GM12891 (cell line): ENCODE measurements around the gene ARHGEF19.
"Not testable (repeated sequence)": the region's sequence is repeated elsewhere in the genome, so short reads cannot be mapped to it uniquely, and the experiment has no call there.

Experiments used
- PAX5 ChIP-seq: IDR thresholded peaks from 2 replicates; pipeline ENCODE4 v1.6.1; 2011; ENCODE audit warnings: low read length, moderate library complexity, mild to moderate bottlenecking; ENCODE audit not compliant: insufficient read depth, severe bottlenecking
- POLR2A ChIP-seq: IDR thresholded peaks from 2 replicates; pipeline ENCODE4 v1.6.1; 2011; ENCODE audit warnings: low read depth, low read length, control low read depth
- POLR2AphosphoS5 ChIP-seq: IDR thresholded peaks from 2 replicates; pipeline ENCODE4 v1.6.1; 2011; ENCODE audit warnings: low read depth, low read length, control low read depth
- POU2F2 ChIP-seq: IDR thresholded peaks from 2 replicates; pipeline ENCODE4 v1.6.1; 2011; ENCODE audit warnings: low read depth, mild to moderate bottlenecking, control low read depth, low read length, moderate library complexity
- SPI1 ChIP-seq: IDR thresholded peaks from 2 replicates; pipeline ENCODE4 v1.6.1; 2011; ENCODE audit warnings: low read depth, low read length, control low read depth
- TAF1 ChIP-seq: IDR thresholded peaks from 2 replicates; pipeline ENCODE4 v1.6.1; 2011; ENCODE audit warnings: low read depth, low read length, control low read depth

GRCh38 chr1:16163608-16164212 is 48.7 kb downstream of the ARHGEF19 start:
- not testable (repeated sequence) for TF ChIP-seq POLR2A, POLR2AphosphoS5, PAX5, POU2F2, TAF1, SPI1
